HG02840 (cell line): ENCODE data around the gene GNPAT.
"Not testable (repeated sequence)": the region's sequence is repeated elsewhere in the genome, so short reads cannot be mapped to it uniquely, and the experiment has no call there.

Source experiments
- ATAC-seq: cut with Tn5 transposase; IDR thresholded peaks from one replicate; pipeline ENCODE4 v1.9.1; 2021; ENCODE audit warnings: mild to moderate bottlenecking, moderate library complexity, moderate number of reproducible peaks; ENCODE audit not compliant: unreplicated experiment, low FRiP score

The GNPAT gene

DNA sequence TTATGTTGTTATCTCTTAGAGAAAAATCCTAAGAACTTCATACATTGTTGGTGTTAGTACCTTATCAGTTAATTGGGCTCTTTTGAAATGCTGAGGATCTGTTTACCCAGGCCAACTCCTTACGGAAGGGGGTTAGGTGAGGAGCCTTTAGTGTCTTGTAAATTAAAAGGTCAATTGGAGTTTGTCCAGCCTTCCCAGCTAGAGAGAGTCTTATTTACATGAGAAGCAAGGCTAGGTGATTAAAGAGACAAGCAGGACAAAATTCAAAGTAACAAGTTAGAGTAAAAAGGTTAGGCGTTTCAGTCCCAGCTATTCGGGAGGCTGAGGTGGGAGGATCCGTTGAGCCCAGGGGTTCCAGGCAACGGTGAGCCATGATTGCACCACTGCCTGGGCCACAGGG, 28.7 kb upstream of the GNPAT start:
- not testable (repeated sequence) for ATAC-seq

DNA sequence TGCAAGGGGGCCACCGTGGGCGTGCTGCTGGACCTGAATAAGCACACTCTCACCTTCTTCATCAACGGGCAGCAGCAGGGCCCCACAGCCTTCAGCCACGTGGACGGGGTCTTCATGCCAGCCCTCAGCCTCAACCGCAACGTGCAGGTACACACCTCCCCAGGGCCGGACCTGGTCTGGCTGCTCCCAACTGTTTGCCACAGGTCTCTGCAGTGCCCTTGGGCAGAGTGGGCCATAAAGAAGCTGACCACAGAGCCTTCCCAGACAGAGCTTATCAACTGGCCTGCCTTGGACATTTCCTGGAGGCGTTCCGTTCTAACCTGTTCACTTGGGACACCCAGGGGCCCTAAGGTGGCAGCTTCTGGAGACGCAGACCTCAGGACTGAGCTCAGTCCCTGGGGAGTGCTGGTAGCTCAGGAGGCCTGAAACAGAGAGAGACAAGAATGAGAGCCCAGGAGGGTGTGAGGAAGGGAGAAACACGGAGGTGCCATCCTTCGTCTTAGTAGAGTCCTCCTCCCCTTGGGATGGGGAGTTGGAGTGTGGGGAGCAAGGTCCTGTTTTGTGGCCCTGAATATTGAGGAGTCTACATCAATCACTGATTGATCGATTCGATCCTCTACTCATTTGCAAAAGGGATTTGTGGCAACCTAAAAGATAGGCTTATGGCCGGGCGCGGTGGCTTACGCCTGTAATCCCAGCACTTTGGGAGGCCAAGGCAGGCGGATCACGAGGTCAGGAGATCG, 27.0 kb upstream of the GNPAT start:
- ATAC-seq: no peak

DNA sequence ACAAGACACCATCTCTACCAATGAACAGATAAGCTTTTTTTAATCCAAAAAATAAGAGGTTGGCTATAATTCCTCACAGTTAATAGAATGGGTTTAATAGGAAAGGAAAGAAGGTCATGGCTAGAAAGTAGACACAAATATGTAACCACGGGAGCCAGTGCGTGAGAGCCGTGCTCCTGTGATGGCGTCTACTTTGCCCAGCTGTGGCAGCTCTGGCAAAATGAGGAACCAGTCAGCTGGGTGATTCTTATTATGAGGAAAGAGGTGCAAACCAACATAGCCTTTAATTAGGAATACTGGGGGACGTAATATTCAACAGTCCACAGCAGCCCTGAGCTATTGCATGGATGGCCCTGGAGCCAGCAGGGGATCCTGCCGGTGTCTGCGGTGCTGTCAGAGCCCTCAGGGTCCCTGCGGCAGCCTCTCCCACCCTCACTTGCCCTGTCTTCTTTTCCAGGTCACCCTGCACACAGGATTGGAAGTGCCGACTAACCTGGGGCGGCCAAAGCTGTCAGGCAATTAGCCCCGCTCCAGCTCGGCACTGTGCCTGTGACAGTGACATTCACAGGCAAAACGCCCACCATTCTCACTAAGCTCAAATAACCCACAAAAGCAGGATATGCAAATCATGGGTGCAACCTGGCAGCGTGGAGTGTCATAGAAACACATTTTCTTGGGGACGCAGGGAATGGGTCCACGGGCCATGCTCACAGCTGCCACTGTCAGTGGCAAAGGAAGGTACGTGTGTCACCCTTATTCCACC, 25.9 kb upstream of the GNPAT start:
- no peak for ATAC-seq

- no peak for ATAC-seq
Measured at GRCh38 chr1:231215681-231216385, 25.2 kb upstream of the GNPAT start.

- no peak for ATAC-seq
Measured at GRCh38 chr1:231216498-231216897, 24.5 kb upstream of the GNPAT start.

- ATAC-seq: no peak
Measured at GRCh38 chr1:231217056-231217455, 24.0 kb upstream of the GNPAT start.

GRCh38 chr1:231218078-231218477, 22.9 kb upstream of the GNPAT start:
- ATAC-seq: no peak

GRCh38 chr1:231219422-231220401, 21.3 kb upstream of the GNPAT start:
- ATAC-seq: no peak

DNA sequence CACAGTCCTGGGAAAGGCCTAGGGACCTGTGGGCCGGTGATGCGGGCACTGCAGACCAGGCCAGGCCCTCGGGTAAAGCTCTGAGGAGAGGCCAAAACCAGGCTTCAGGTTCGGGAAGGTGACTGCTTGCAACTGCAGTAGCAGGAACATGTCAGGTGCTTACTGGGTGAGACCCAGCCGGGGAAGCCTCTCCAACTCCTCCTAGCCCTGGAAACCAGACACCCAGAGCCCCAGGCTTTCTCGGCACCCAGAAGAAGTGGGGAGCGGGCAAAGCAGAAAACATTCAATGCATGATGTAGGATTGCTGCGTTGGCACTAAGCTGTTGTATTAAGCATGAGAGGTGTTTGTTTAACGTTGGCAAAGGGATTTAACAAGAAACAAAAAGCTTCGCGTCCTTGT, 20.2 kb upstream of the GNPAT start:
- ATAC-seq: no peak

GRCh38 chr1:231226156-231226555, 14.9 kb upstream of the GNPAT start:
- ATAC-seq: no peak

GRCh38 chr1:231231511-231231910, 9.5 kb upstream of the GNPAT start:
- no peak for ATAC-seq

- ATAC-seq: no peak
Measured at GRCh38 chr1:231232870-231233734, 7.9 kb upstream of the GNPAT start.

DNA sequence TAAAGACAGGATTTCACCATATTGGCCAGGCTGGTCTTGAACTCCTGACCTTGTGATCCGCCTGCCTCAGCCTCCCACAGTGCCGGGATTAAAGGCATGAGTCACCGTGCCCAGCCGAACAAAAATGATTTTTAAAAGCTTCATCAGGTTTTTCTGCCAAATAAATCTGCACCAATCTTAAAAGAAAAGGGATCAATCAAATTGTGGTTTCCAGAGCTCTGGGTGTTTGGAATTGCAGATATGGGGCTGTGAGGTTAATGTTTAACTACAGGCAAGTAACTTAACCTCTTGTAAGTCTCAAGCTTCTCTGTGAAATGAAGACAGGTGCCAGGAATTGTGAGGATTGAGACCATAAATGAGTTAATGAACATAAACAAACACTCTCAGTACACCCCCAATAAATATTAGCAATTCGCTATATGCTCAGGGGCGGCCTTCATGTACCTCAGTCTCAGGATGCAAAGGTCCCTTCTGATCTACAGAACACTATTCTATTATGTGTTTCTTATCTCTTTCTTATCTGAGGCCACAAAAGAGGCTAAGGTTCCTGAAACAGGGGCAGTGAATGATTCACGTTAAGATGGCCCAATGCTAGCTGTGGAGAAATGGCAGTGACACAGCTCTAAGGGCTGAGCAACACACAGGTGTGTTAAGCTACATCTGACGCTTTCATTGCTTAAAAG, 7.1 kb upstream of the GNPAT start:
- ATAC-seq: no peak

DNA sequence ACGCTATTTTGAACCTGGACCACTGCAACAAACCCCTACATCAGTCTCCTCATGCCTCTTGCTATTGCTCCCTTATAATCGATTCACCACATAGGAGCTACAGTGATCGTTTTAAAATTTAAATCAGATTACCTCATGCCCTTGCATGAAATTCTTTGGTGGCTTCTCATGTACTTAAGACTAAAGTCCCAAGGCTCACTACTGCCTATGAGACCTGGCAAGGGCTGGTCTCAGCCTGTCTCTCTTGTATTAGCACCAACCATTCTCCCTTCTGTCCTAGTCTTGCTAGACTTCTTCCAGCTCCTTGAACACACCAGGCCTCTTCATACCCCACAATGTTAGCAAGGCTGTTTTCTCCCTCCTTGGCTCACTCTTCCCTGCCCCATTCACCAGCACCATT, 6.5 kb upstream of the GNPAT start:
- no peak for ATAC-seq

- ATAC-seq: no peak
Measured at GRCh38 chr1:231235526-231236207, 5.3 kb upstream of the GNPAT start.

- ATAC-seq: no peak
Measured at GRCh38 chr1:231236208-231236591, 4.8 kb upstream of the GNPAT start.

DNA sequence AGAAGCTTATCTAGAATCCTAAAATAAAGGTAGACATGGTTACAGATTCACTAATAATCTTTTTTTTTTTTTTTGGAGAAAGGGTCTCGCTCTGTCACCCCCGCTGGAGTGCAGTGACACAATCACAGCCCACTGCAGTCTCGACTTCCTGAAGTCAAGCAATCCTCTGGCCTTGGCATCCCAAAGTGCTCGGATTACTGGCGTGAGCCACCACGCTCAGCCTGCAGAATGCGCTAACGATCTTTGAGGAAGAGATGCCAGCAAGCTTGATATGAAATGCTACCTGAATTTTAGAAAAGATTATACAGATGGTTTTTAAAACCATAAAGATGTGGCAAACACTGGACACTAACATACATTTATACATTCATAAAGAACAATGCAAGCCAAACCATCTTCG, 4.1 kb upstream of the GNPAT start:
- no peak for ATAC-seq

GRCh38 chr1:231238298-231238697, 2.7 kb upstream of the GNPAT start:
- no peak for ATAC-seq
